ENCODE results near the gene MYO5A. TPM values are rescaled to one million over a fixed set of nuclear protein-coding genes. Genes with fewer than 3 reads are reported as not detected.

MYO5A gene
- total RNA-seq, 1 donor from 2014 or later, result 41.0 TPM

DNA sequence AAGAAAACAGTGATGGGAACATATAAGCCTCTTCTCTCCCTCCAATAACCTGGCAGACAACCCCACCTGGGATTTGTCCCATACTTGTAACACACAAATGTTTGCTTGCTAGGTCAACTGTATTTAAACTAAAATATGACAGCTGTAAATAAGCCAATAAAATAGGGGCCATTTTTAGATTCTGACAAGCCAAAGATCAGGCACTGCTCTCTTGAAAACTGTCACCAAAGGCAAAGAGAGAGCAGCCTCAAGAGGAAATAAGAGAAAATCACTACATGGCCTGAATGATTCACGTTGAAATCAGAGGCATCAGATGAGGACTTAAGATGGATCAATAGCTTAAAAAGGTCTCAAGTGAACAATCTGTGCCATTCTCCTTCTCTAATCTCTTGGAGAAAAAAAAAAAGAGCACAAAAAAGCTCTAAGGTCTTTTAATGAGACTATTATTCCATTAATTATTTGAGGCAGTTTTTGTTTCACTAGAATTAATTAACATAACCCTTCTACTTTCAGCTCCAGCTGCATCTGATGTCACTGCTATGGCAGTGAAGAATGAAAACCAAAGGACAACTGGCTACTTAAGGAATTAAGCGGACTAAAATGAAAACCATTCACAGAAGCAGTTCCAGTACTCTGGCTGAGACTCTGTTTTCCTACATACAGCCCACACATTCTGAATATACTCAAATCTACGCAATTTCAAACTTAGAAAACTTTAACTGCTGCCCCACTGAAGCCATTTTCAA, 19.0 kb downstream of the MYO5A start:
- no peak overlapping the region for H3K4me3 Mint-ChIP-seq (ENCODE audit: unreplicated experiment)
- no peaks in the 10 kb centered on the region for H3K36me3 Mint-ChIP-seq (ENCODE audit: low read depth)
- no peaks in the 10 kb centered on the region for H3K27me3 Mint-ChIP-seq (ENCODE audit: low read depth)
- TF ChIP-seq CTCF (IDR thresholded peaks at IDR 0.05), result no peak
- H3K27ac Mint-ChIP-seq (ENCODE audit: unreplicated experiment), result no peak overlapping the region
- DNase-seq (ENCODE audit: low spot score), result no peak
- peaks cover 6% of the 10 kb centered on the region for H3K4me1 Mint-ChIP-seq (ENCODE audit: low read depth)
- H3K9me3 Mint-ChIP-seq (ENCODE audit: low read depth), result no peaks in the 10 kb centered on the region

- peaks cover 13% of the 10 kb centered on the region for H3K4me1 Mint-ChIP-seq (ENCODE audit: low read depth)
These were observed 22.1 kb downstream of the MYO5A start for GRCh38 chr15:52506549-52506948.

DNA sequence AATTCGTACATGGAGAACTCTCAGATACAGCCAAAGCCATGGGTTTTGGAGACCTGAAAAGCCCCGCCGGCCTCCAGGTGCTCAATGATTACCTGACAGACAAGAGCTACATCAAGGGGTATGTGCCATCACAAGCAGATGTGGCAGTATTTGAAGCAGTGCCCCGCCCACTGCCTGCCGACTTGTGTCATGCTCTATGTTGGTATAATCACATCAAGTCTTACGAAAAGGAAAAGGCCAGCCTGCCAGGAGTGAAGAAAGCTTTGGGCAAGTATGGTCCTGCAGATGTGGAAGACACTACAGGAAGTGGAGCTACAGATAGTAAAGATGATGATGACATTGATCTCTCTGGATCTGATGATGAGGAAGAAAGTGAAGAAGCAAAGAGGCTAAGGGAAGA, 23.5 kb downstream of the MYO5A start:
- DNase-seq (ENCODE audit: low spot score), result no peak
- Mint-ChIP-seq H3K27ac (ENCODE audit: unreplicated experiment) (no peak overlapping the region), H3K27me3 (ENCODE audit: low read depth) (no peaks in the 10 kb centered on the region), H3K4me3 (ENCODE audit: unreplicated experiment) (no peak overlapping the region), H3K4me1 (ENCODE audit: low read depth) (peaks cover 10% of the 10 kb centered on the region), H3K36me3 (ENCODE audit: low read depth) (peaks cover 2% of the 10 kb centered on the region), H3K9me3 (ENCODE audit: low read depth) (no peaks in the 10 kb centered on the region)
- no peak for TF ChIP-seq CTCF (IDR thresholded peaks at IDR 0.05)

More at GRCh38 chr15:52506549-52506948, 22.1 kb downstream of the MYO5A start:
- Mint-ChIP-seq H3K27ac (ENCODE audit: unreplicated experiment) (no peak overlapping the region), H3K9me3 (ENCODE audit: low read depth) (no peaks in the 10 kb centered on the region), H3K4me3 (ENCODE audit: unreplicated experiment) (no peak overlapping the region), H3K36me3 (ENCODE audit: low read depth) (peaks cover 2% of the 10 kb centered on the region), H3K27me3 (ENCODE audit: low read depth) (no peaks in the 10 kb centered on the region)
- TF ChIP-seq CTCF (IDR thresholded peaks at IDR 0.05), result no peak
- DNase-seq (ENCODE audit: low spot score), result no peak

DNA sequence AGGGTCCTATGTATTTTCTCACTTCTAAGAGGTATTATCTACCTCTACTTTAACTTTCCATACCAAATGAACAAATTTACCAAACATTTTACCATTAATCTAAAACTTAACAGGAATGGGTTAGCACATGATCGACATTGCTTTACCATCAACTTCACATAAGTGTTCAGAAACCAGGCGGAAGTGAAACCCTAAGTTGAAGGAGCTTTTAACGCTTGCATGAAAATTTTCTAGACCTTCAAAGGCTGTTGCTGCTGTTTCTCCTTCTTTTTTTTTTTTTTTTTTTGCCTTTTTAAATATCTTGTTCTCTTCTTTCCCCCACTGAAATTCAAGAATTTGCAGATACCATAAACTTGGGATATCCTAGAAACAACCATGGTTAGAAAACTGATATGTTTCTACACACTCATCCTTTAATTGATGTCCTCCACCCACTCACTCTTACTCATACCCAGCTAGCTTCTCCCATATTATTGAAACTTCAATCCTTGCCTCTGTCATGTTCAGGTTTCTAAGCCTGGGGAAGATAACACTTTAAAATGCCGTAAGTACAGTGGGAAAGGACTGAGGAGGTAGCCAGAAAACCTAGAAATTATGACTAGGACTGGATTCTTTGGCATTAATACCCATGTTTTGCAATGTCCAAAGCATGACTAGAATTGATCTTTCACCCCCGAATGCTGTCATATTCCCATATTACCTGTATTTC, 24.7 kb downstream of the MYO5A start:
- H3K36me3 Mint-ChIP-seq (ENCODE audit: low read depth), result peaks cover 2% of the 10 kb centered on the region
- H3K9me3 Mint-ChIP-seq (ENCODE audit: low read depth), result no peaks in the 10 kb centered on the region
- H3K27ac Mint-ChIP-seq (ENCODE audit: unreplicated experiment), result no peak overlapping the region
- peaks cover 12% of the 10 kb centered on the region for H3K4me1 Mint-ChIP-seq (ENCODE audit: low read depth)
- no peak overlapping the region for H3K4me3 Mint-ChIP-seq (ENCODE audit: unreplicated experiment)
- DNase-seq (ENCODE audit: low spot score), result no peak
- no peaks in the 10 kb centered on the region for H3K27me3 Mint-ChIP-seq (ENCODE audit: low read depth)
- TF ChIP-seq CTCF (IDR thresholded peaks at IDR 0.05), result no peak

DNA sequence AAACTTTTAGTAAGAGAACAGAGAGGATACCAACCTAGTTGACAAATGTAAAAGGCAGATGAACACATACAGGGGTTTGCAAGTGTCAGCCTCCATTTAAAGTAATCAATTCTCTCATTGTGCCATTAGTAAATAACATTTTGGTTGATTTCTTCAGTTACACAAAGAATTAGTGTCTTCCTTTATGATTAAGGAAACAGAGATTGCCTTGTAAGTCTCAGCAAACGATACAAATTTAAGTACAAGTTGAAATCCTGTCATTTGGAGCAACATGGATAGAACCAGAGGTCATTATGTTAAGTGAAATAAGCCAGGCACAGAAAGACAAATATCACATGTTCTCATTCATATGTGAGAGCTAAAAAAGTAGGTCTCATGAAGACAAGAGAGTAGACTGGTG, 26.1 kb downstream of the MYO5A start:
- Mint-ChIP-seq H3K4me1 (ENCODE audit: low read depth) (peaks cover 17% of the 10 kb centered on the region), H3K36me3 (ENCODE audit: low read depth) (peaks cover 2% of the 10 kb centered on the region), H3K4me3 (ENCODE audit: unreplicated experiment) (no peak overlapping the region), H3K9me3 (ENCODE audit: low read depth) (no peaks in the 10 kb centered on the region), H3K27ac (ENCODE audit: unreplicated experiment) (no peak overlapping the region), H3K27me3 (ENCODE audit: low read depth) (no peaks in the 10 kb centered on the region)
- no peak for DNase-seq (ENCODE audit: low spot score)
- TF ChIP-seq CTCF (IDR thresholded peaks at IDR 0.05), result no peak
